Glutamatergic neuron (in vitro differentiated cells): Measurements from ENCODE around the gene RHO. TPM values are rescaled to one million over a fixed set of nuclear protein-coding genes. Genes with fewer than 3 reads are reported as not detected.
A peak's percentile ranks its signal among the peaks of the same experiment; 100 is the strongest.

Experiments used
- DNase-seq: peaks from one replicate; pipeline ENCODE4 v3.0.0; 2022
- H3K27ac Mint-ChIP-seq: one replicate; pipeline ENCODE4 v1.8.0; 2020; ENCODE audit warnings: mild to moderate bottlenecking, mixed read lengths, inconsistent platforms; ENCODE audit not compliant: unreplicated experiment
- H3K27me3 Mint-ChIP-seq: one replicate; pipeline ENCODE4 v1.8.0; 2020; ENCODE audit warnings: mild to moderate bottlenecking, moderate library complexity, mixed read lengths, inconsistent platforms; ENCODE audit not compliant: unreplicated experiment
- H3K36me3 Mint-ChIP-seq: one replicate; pipeline ENCODE4 v1.8.0; 2020; ENCODE audit warnings: mild to moderate bottlenecking, mixed read lengths, inconsistent platforms; ENCODE audit not compliant: unreplicated experiment
- H3K4me1 Mint-ChIP-seq: one replicate; pipeline ENCODE4 v1.8.0; 2020; ENCODE audit warnings: mild to moderate bottlenecking, low read depth, mixed read lengths, inconsistent platforms; ENCODE audit not compliant: unreplicated experiment
- H3K4me3 Mint-ChIP-seq: one replicate; pipeline ENCODE4 v1.8.0; 2020; ENCODE audit warnings: mild to moderate bottlenecking, mixed read lengths, inconsistent platforms; ENCODE audit not compliant: unreplicated experiment
- H3K9me3 Mint-ChIP-seq: one replicate; pipeline ENCODE4 v1.8.0; 2020; ENCODE audit warnings: mild to moderate bottlenecking, moderate library complexity, mixed read lengths, inconsistent platforms; ENCODE audit not compliant: unreplicated experiment
- total RNA-seq: library from RNA; stranded (reverse); fragmentation: NEBNext Ultra II Directional; extraction: Animal tissue kit (Norgen Biotek cat#: 25700); gene quantifications from one replicate; pipeline ENCODE4 v1.2.1, GENCODE V29; 2021; ENCODE audit not compliant: unreplicated experiment
- TF ChIP-seq, protein P1 (sequence below): fragments of 200-600 bp; sonication (generic); IDR thresholded peaks from one replicate; pipeline ENCODE4 v1.5.0; 2021; ENCODE audit not compliant: partially characterized antibody, unreplicated experiment

RHO gene
- total RNA-seq, 1 donor from 2014 or later = not detected

DNA sequence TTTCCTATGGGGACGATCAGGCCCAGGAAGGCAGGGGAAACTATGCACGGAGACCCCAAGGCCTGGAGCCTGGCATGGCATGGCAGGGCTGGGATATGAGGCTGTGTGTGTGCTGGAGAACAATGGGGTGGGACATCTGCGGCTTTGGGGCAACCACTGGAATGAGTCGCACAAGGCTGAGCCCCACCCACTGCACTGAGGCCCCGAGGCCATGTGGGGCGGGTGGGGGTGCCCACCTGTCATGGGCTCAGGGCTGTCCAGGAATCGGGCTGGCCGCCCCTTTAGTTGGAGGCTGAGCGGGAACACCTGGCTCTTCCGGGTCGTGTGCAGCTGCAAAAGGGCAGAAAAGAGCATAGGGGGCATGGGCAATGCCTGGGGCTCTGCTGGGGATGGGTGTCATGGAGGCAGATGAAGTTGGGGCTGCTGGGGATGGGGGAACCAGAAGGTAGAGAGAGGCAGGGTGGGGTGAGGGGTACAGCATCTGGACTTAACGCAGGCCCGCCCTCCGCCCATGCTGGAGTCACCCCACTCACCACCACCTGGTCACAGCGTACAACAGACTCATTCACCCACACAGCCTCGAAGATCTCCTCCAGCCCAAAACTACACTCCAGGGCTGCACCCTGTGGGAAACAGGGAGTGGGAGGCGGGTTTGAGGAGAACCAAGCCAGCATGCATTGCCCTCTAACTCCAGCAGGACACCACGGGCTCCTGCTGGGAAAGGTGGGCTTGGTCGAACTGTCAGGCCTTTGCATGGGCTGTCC lies 47.0 kb downstream of the RHO start:
- no peaks in the 10 kb centered on the region for H3K36me3 Mint-ChIP-seq
- no peak for DNase-seq
- TF ChIP-seq, protein P1, sequence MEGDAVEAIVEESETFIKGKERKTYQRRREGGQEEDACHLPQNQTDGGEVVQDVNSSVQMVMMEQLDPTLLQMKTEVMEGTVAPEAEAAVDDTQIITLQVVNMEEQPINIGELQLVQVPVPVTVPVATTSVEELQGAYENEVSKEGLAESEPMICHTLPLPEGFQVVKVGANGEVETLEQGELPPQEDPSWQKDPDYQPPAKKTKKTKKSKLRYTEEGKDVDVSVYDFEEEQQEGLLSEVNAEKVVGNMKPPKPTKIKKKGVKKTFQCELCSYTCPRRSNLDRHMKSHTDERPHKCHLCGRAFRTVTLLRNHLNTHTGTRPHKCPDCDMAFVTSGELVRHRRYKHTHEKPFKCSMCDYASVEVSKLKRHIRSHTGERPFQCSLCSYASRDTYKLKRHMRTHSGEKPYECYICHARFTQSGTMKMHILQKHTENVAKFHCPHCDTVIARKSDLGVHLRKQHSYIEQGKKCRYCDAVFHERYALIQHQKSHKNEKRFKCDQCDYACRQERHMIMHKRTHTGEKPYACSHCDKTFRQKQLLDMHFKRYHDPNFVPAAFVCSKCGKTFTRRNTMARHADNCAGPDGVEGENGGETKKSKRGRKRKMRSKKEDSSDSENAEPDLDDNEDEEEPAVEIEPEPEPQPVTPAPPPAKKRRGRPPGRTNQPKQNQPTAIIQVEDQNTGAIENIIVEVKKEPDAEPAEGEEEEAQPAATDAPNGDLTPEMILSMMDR = no peak
- peaks cover 20% of the 10 kb centered on the region for H3K4me1 Mint-ChIP-seq
- H3K4me3 Mint-ChIP-seq = no peak overlapping the region
- no peak overlapping the region for H3K27ac Mint-ChIP-seq
- H3K9me3 Mint-ChIP-seq = peaks cover 11% of the 10 kb centered on the region
- H3K27me3 Mint-ChIP-seq = peaks cover 14% of the 10 kb centered on the region

DNA sequence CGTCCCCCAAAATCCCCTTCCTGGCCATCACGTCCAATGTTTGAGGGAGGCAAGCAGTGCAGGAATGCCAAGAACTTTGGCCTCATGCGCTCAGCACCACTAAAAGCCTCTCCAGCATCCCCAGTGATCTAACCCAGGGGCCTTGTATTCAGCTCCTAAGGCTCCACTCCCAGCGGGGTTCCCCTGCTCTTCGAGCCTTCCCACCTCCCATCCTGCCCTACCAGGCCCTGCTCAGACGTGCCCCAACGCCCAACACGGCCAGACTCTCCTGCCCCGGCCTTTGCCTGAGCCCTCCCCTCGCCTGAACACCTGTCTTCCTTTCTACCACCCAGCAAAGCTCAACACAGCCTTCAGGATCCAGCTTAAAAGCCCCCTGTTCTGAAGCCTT lies 47.6 kb downstream of the RHO start:
- H3K27me3 Mint-ChIP-seq = peaks cover 17% of the 10 kb centered on the region
- DNase-seq = no peak
- H3K4me3 Mint-ChIP-seq = no peak overlapping the region
- peak overlapping the region; percentile 62 for H3K27ac Mint-ChIP-seq
- TF ChIP-seq, protein P1 = no peak
- peaks cover 11% of the 10 kb centered on the region for H3K9me3 Mint-ChIP-seq
- H3K36me3 Mint-ChIP-seq = no peaks in the 10 kb centered on the region
- H3K4me1 Mint-ChIP-seq = peaks cover 21% of the 10 kb centered on the region

DNA sequence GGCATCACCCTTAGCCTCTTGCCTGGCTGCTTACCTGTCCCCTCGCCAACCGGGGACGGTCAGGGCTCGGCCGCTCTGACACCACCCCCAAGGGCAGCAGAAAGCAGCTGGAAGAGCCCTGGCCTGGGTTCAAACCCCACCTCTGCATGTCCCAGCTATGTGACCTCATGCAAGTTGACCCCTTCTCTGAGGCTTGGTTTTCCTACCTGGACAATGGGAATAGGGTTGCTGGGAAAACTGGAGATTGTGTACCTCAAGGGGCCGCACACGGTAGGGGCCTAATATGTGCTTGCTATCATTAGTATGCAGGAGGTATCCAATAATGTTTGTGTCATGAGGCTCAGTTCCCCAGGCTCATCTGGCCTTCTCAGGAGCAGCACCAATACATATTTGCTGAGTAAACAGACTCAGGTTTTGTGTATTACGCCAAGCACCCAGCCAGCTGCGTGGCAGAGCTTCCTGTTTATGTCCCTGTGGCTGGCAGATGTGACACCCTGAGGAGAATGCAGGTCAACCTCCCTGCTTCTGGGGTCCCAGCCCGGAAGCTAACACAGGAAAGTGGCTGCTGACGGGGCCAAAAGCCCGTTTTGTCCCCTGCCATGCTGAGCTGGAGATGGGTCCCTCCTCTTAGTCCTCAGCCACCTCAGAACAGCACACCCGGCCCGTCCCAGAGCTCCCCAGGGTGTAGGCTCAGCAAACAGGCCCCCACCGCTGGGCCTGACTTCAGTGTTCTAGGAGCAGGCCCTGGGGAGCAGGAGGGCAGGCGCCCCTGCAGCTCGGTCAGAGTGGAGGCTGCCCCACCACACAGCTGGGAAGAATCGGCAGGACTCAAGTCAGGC lies 48.3 kb downstream of the RHO start:
- TF ChIP-seq, protein P1 = no peak
- Mint-ChIP-seq H3K9me3 (peaks cover 11% of the 10 kb centered on the region), H3K36me3 (no peaks in the 10 kb centered on the region), H3K4me3 (no peak overlapping the region), H3K27me3 (peaks cover 18% of the 10 kb centered on the region), H3K27ac (peak overlapping the region; percentile 62), H3K4me1 (peaks cover 22% of the 10 kb centered on the region)
- DNase-seq = no peak

DNA sequence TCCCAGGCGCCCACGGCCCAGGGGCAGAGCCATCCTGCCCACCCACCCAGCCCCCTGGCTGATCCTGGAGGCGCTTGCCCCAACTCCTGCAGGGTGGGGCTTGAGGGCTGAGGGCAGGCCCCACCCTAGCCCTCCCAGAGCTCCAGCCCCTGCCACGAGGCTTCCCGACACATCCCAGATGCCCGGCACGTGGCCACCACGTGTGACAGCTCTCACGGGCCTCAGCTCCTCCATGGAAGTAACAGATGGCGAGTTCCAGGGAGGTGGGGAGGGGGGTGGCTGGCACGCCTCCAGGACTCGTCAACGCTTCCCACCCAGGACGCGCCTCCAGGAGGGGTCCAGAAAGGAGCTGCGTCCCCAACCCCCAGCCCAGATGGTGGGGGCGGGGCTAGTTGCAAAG lies 48.9 kb downstream of the RHO start:
- Mint-ChIP-seq H3K27me3 (peaks cover 13% of the 10 kb centered on the region), H3K4me3 (no peak overlapping the region), H3K9me3 (peaks cover 11% of the 10 kb centered on the region), H3K4me1 (peaks cover 19% of the 10 kb centered on the region), H3K36me3 (no peaks in the 10 kb centered on the region), H3K27ac (no peak overlapping the region)
- TF ChIP-seq, protein P1 = no peak
- peak; percentile 72 for DNase-seq
